ENCODE measurements around the gene AREL1.

DNA sequence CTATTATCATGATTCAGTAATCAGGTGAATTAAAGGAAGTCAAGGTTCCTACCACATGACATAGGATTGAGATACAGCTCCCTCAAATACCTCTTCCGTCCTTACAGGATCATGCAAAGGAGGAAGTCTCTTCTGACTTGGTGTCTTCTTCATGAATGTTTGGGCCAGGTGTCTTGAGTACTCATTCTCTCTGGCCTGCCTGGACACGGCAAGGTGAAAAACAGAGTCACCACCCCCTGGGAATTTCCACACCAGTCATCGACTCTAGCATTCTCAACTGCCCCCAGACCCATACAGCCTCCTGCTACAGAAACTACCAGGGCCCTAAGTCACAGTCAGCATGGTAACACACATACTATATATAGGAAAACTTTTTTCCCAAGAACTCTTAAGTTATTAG lies 55.9 kb downstream of the AREL1 start:
- no peak for TF ChIP-seq MAFK (IDR thresholded peaks at IDR 0.05; ENCODE audit: low read depth, low read length)
- TF ChIP-seq, protein P1, sequence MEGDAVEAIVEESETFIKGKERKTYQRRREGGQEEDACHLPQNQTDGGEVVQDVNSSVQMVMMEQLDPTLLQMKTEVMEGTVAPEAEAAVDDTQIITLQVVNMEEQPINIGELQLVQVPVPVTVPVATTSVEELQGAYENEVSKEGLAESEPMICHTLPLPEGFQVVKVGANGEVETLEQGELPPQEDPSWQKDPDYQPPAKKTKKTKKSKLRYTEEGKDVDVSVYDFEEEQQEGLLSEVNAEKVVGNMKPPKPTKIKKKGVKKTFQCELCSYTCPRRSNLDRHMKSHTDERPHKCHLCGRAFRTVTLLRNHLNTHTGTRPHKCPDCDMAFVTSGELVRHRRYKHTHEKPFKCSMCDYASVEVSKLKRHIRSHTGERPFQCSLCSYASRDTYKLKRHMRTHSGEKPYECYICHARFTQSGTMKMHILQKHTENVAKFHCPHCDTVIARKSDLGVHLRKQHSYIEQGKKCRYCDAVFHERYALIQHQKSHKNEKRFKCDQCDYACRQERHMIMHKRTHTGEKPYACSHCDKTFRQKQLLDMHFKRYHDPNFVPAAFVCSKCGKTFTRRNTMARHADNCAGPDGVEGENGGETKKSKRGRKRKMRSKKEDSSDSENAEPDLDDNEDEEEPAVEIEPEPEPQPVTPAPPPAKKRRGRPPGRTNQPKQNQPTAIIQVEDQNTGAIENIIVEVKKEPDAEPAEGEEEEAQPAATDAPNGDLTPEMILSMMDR (IDR thresholded peaks at IDR 0.05; ENCODE audit: control extremely low read depth in 1 of 3, insufficient read depth in 1 of 3, low read depth in 1 of 3, low read length in 3 of 3) = no peak
- TF ChIP-seq, protein P2, sequence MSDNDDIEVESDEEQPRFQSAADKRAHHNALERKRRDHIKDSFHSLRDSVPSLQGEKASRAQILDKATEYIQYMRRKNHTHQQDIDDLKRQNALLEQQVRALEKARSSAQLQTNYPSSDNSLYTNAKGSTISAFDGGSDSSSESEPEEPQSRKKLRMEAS (IDR thresholded peaks at IDR 0.05) = no peak
